GM19193 (cell line): ENCODE data around the gene OLFML2A.

Experiments
- POLR2A ChIP-seq: IDR thresholded peaks from 4 replicates; pipeline ENCODE4 v1.6.1; 2011; ENCODE audit not compliant: insufficient read depth, insufficient read length; ENCODE audit errors: extremely low read depth

Gene OLFML2A

GRCh38 chr9:124843456-124844034, 66.6 kb downstream of the OLFML2A start:
- TF ChIP-seq POLR2A = no peak

- TF ChIP-seq POLR2A = no peak
Observed at GRCh38 chr9:124844291-124844690, 67.4 kb downstream of the OLFML2A start.

- TF ChIP-seq POLR2A = no peak
Observed at GRCh38 chr9:124846969-124847368, 70.0 kb downstream of the OLFML2A start.

GRCh38 chr9:124849801-124850200, 72.9 kb downstream of the OLFML2A start:
- TF ChIP-seq POLR2A = no peak

GRCh38 chr9:124852121-124852828, 75.3 kb downstream of the OLFML2A start:
- no peak for TF ChIP-seq POLR2A

- TF ChIP-seq POLR2A = no peak
Observed at GRCh38 chr9:124852829-124853531, 76.0 kb downstream of the OLFML2A start, which contains the start of gene WDR38. WDR38 (plus strand) TSS chr9:124853460; CDS start chr9:124853532, 72 bp downstream.

GRCh38 chr9:124853605-124854143, 76.7 kb downstream of the OLFML2A start:
- TF ChIP-seq POLR2A = no peak

- TF ChIP-seq POLR2A = no peak
Observed at GRCh38 chr9:124854161-124854560, 77.2 kb downstream of the OLFML2A start.

GRCh38 chr9:124854822-124855221, 77.9 kb downstream of the OLFML2A start:
- TF ChIP-seq POLR2A = no peak

- TF ChIP-seq POLR2A = no peak
Observed at GRCh38 chr9:124855566-124855943, 78.6 kb downstream of the OLFML2A start.

- peak; percentile 46 for TF ChIP-seq POLR2A
Observed at GRCh38 chr9:124855944-124856765, 79.2 kb downstream of the OLFML2A start.

- no peak for TF ChIP-seq POLR2A
Observed at GRCh38 chr9:124857533-124858162, 80.7 kb downstream of the OLFML2A start.

GRCh38 chr9:124858330-124859046, 81.6 kb downstream of the OLFML2A start:
- TF ChIP-seq POLR2A = peak; percentile 5
